Activated CD8-positive, alpha-beta memory T cell treated with anti-CD3 and anti-CD28 coated beads for 4 hours (primary cell): ENCODE results near the gene TNNT2.

ENCODE experiments used
- DNase-seq, 2 donors: peaks; one replicate each; pipeline ENCODE4 v3.0.0-alpha.2; 2020; ENCODE audit warnings: low read depth in 2 of 2

TNNT2 gene

DNA sequence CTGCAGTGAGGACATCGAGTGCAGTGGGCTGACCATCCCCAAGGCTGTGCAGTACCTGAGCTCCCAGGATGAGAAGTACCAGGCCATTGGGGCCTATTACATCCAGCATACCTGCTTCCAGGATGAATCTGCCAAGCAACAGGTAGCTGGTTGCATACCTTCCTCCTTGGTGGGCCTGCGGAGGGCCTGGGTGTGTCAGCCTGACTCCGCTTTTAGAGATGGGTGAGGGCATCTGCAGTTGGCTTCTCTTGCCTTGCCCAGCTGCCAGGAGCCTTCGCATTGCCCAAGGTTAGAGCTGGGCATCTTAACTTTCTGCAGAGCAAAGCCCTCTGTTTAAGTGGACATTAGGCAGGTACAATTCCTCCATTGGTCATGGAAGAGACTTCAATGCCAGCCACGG, 60.9 kb downstream of the TNNT2 start:
- DNase-seq, result no peak

DNA sequence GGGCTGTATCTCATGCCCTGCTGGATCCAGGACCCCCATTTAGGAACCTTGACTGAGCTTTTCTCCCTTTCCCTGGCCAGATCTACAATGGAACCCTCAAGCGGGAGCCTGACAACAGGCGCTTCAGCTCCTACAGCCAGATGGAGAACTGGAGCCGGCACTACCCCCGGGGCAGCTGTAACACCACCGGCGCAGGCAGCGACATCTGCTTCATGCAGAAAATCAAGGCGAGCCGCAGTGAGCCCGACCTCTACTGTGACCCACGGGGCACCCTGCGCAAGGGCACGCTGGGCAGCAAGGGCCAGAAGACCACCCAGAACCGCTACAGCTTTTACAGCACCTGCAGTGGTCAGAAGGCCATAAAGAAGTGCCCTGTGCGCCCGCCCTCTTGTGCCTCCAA, 64.4 kb downstream of the TNNT2 start:
- no peak for DNase-seq

GRCh38 chr1:201312298-201312697, 65.2 kb downstream of the TNNT2 start:
- DNase-seq, result no peak

DNA sequence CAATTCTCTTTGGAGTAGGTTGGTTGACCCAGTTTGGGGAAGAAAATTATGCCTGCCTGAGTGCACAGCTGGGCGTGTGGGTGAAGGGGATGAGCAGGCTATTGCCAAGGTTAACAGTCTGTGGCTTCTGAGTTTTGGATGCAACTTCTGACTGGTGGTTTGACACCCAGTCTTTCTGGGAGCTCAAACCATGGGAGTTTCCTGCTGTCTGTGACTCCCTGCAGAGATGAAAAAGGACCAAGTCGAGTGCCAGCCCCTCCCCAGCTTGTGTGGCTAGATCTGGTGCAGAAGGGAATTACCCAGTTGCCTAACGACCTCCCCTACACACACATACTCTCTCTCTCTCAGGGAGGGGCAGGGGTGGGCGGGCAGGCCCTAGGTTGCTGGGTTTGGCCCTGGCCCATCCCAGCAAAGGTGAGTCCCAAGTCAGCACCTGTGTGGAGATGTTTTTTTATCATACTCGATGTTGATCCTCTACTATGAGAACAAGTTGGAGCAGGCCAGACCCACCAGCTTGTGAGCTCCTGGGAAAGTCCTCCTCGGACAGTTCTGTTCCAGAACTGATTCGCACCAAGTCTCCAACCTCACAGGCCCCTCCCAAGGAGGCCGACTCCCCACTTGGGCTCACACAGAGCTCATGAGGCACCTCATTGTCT, 66.0 kb downstream of the TNNT2 start:
- DNase-seq, result no peak

DNA sequence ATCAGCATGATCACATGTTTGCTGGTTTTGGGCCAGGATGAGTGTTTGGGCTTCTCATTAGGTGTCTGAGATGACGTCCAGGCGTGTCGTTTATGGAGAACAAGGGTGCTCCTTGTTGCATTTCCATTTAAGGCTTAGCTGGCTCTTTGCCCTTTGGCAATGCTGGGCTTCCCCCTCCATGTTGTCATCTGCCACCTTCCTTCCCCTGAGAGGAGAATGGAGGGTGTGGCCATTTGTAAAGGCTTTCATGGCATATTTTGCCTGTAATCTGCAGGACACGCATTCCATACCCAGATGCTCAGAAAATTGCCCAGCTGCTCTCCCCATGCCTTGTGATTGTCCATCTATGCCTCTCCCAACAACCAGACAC, 66.5 kb downstream of the TNNT2 start:
- DNase-seq, result no peak

GRCh38 chr1:201310251-201310985, 67.1 kb downstream of the TNNT2 start:
- DNase-seq, result no peak

DNA sequence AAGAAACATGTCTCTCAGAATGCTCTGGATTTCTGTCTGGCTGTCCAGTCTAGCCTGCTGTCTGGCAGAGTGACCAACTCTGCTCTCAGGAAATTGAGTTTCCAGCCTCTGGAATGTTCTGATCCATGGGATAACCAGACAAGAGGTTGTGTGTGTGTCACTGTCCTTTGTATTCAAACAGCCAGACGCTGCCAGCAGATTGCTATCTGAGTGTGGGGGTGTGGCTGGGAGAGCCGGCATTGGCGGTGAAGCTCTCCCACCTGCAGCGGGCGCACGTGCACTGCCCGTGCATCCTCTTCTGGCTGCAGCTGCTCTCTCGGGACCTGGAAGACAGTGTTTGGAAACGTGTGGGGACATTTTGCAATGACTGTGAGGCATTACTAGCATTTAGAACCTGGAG, 68.1 kb downstream of the TNNT2 start:
- DNase-seq, result no peak
